Measurements from ENCODE around the gene EEF1G. TPM values are rescaled to one million over a fixed set of nuclear protein-coding genes. Genes with fewer than 3 reads are reported as not detected.

The EEF1G gene
- total RNA-seq, 1 donor from 2014 or later, result 1,017 TPM

- no peak for DNase-seq (ENCODE audit: low spot score)
- Mint-ChIP-seq H3K27me3 (ENCODE audit: low read depth) (no peaks in the 10 kb centered on the region), H3K9me3 (ENCODE audit: low read depth) (no peaks in the 10 kb centered on the region), H3K4me1 (ENCODE audit: low read depth) (peaks cover 38% of the 10 kb centered on the region), H3K27ac (ENCODE audit: unreplicated experiment) (no peak overlapping the region), H3K36me3 (ENCODE audit: low read depth) (peaks cover 40% of the 10 kb centered on the region), H3K4me3 (ENCODE audit: unreplicated experiment) (no peak overlapping the region)
- no peak for TF ChIP-seq CTCF (IDR thresholded peaks at IDR 0.05)
Measured at GRCh38 chr11:62595124-62595523, 21.4 kb upstream of the EEF1G start.

- peak overlapping the region; percentile 92 for H3K27ac Mint-ChIP-seq (ENCODE audit: unreplicated experiment)
- H3K27me3 Mint-ChIP-seq (ENCODE audit: low read depth), result no peaks in the 10 kb centered on the region
- no peak for DNase-seq (ENCODE audit: low spot score)
- TF ChIP-seq CTCF (IDR thresholded peaks at IDR 0.05), result peak; percentile 76
- H3K4me1 Mint-ChIP-seq (ENCODE audit: low read depth), result peaks cover 27% of the 10 kb centered on the region
- peak overlapping the region; percentile 16 for H3K4me3 Mint-ChIP-seq (ENCODE audit: unreplicated experiment)
- H3K9me3 Mint-ChIP-seq (ENCODE audit: low read depth), result no peaks in the 10 kb centered on the region
- H3K36me3 Mint-ChIP-seq (ENCODE audit: low read depth), result peaks cover 37% of the 10 kb centered on the region
Measured at GRCh38 chr11:62593434-62594044, 19.8 kb upstream of the EEF1G start.

GRCh38 chr11:62592989-62593421 is 19.3 kb upstream of the EEF1G start:
- DNase-seq (ENCODE audit: low spot score), result no peak
- H3K36me3 Mint-ChIP-seq (ENCODE audit: low read depth), result peaks cover 33% of the 10 kb centered on the region
- H3K4me1 Mint-ChIP-seq (ENCODE audit: low read depth), result peaks cover 27% of the 10 kb centered on the region
- no peaks in the 10 kb centered on the region for H3K9me3 Mint-ChIP-seq (ENCODE audit: low read depth)
- no peak overlapping the region for H3K4me3 Mint-ChIP-seq (ENCODE audit: unreplicated experiment)
- H3K27me3 Mint-ChIP-seq (ENCODE audit: low read depth), result no peaks in the 10 kb centered on the region
- peak overlapping the region; percentile 69 for H3K27ac Mint-ChIP-seq (ENCODE audit: unreplicated experiment)
- TF ChIP-seq CTCF (IDR thresholded peaks at IDR 0.05), result no peak

- peaks cover 29% of the 10 kb centered on the region for H3K36me3 Mint-ChIP-seq (ENCODE audit: low read depth)
- H3K27me3 Mint-ChIP-seq (ENCODE audit: low read depth), result no peaks in the 10 kb centered on the region
- H3K27ac Mint-ChIP-seq (ENCODE audit: unreplicated experiment), result peak overlapping the region; percentile 96
- H3K4me3 Mint-ChIP-seq (ENCODE audit: unreplicated experiment), result peak overlapping the region; percentile 86
- H3K9me3 Mint-ChIP-seq (ENCODE audit: low read depth), result no peaks in the 10 kb centered on the region
- DNase-seq (ENCODE audit: low spot score), result no peak
- peak; percentile 3 for TF ChIP-seq CTCF (IDR thresholded peaks at IDR 0.05)
- peaks cover 27% of the 10 kb centered on the region for H3K4me1 Mint-ChIP-seq (ENCODE audit: low read depth)
Measured at GRCh38 chr11:62592146-62592815, 18.6 kb upstream of the EEF1G start.

GRCh38 chr11:62591448-62592145 is 17.9 kb upstream of the EEF1G start, which contains the start of gene TUT1:
TUT1 (minus strand) TSS chr11:62591523; CDS start chr11:62591485, 38 bp downstream.
- H3K36me3 Mint-ChIP-seq (ENCODE audit: low read depth), result peaks cover 25% of the 10 kb centered on the region
- peak; percentile 96 for DNase-seq (ENCODE audit: low spot score)
- peak; percentile 42 for TF ChIP-seq CTCF (IDR thresholded peaks at IDR 0.05)
- H3K4me3 Mint-ChIP-seq (ENCODE audit: unreplicated experiment), result peak within 1 kb of the TSS; percentile 86
- H3K9me3 Mint-ChIP-seq (ENCODE audit: low read depth), result no peaks in the 10 kb centered on the region
- H3K4me1 Mint-ChIP-seq (ENCODE audit: low read depth), result peaks cover 27% of the 10 kb centered on the region
- peak within 1 kb of the TSS; percentile 96 for H3K27ac Mint-ChIP-seq (ENCODE audit: unreplicated experiment)
- H3K27me3 Mint-ChIP-seq (ENCODE audit: low read depth), result no peaks in the 10 kb centered on the region
